Measurements from ENCODE around the gene C6orf62.
"Not testable (repeated sequence)": the region's sequence is repeated elsewhere in the genome, so short reads cannot be mapped to it uniquely, and the experiment has no call there.

Gene C6orf62

GRCh38 chr6:24738741-24739140, 19.8 kb upstream of the C6orf62 start:
- H3K4me3 ChIP-seq (IDR thresholded peaks at IDR 0.05; ENCODE audit: insufficient read depth, low read depth, low read length), result no peak overlapping the region
- H3K4me2 ChIP-seq, result no peak overlapping the region
- no peak overlapping the region for H3K27ac ChIP-seq
- no peak for TF ChIP-seq CTCF (conservative IDR thresholded peaks at IDR 0.05; ENCODE audit: low read depth, low read length)
- no peaks in the 10 kb centered on the region for H3K36me3 ChIP-seq (ENCODE audit: insufficient read depth)
- no peak overlapping the region for H3K9ac ChIP-seq
- no peak overlapping the region for H2AFZ ChIP-seq (ENCODE audit: low read depth)
- no peaks in the 10 kb centered on the region for H4K20me1 ChIP-seq (ENCODE audit: insufficient read depth)
- H3K79me2 ChIP-seq (ENCODE audit: insufficient read depth, low read depth), result no peaks in the 10 kb centered on the region
- H3K4me1 ChIP-seq (ENCODE audit: low read depth, poor library complexity, severe bottlenecking), result peaks cover 17% of the 10 kb centered on the region
- H3K27me3 ChIP-seq (ENCODE audit: insufficient read depth, low read depth), result no peaks in the 10 kb centered on the region

GRCh38 chr6:24734710-24735109, 15.8 kb upstream of the C6orf62 start:
- H3K9ac ChIP-seq; H2AFZ ChIP-seq (ENCODE audit: low read depth); H3K27ac ChIP-seq; H3K4me1 ChIP-seq (ENCODE audit: low read depth, poor library complexity, severe bottlenecking); H3K27me3 ChIP-seq (ENCODE audit: insufficient read depth, low read depth); H3K36me3 ChIP-seq (ENCODE audit: insufficient read depth); H3K79me2 ChIP-seq (ENCODE audit: insufficient read depth, low read depth); H3K4me2 ChIP-seq; H4K20me1 ChIP-seq (ENCODE audit: insufficient read depth); H3K4me3 ChIP-seq (IDR thresholded peaks at IDR 0.05; ENCODE audit: insufficient read depth, low read depth, low read length): not testable (repeated sequence)

GRCh38 chr6:24734166-24734565, 15.2 kb upstream of the C6orf62 start:
- no peaks in the 10 kb centered on the region for H3K4me1 ChIP-seq (ENCODE audit: low read depth, poor library complexity, severe bottlenecking)
- no peaks in the 10 kb centered on the region for H3K36me3 ChIP-seq (ENCODE audit: insufficient read depth)
- no peak overlapping the region for H3K4me3 ChIP-seq (IDR thresholded peaks at IDR 0.05; ENCODE audit: insufficient read depth, low read depth, low read length)
- no peaks in the 10 kb centered on the region for H4K20me1 ChIP-seq (ENCODE audit: insufficient read depth)
- no peaks in the 10 kb centered on the region for H3K27me3 ChIP-seq (ENCODE audit: insufficient read depth, low read depth)
- no peak for TF ChIP-seq CTCF (conservative IDR thresholded peaks at IDR 0.05; ENCODE audit: low read depth, low read length)
- no peaks in the 10 kb centered on the region for H3K79me2 ChIP-seq (ENCODE audit: insufficient read depth, low read depth)
- H3K9ac ChIP-seq, result no peak overlapping the region
- no peak overlapping the region for H3K4me2 ChIP-seq
- H3K27ac ChIP-seq, result no peak overlapping the region
- no peak overlapping the region for H2AFZ ChIP-seq (ENCODE audit: low read depth)

GRCh38 chr6:24731456-24732134, 12.6 kb upstream of the C6orf62 start:
- H4K20me1 ChIP-seq (ENCODE audit: insufficient read depth); H3K4me2 ChIP-seq; H3K4me1 ChIP-seq (ENCODE audit: low read depth, poor library complexity, severe bottlenecking); H3K36me3 ChIP-seq (ENCODE audit: insufficient read depth); H2AFZ ChIP-seq (ENCODE audit: low read depth); H3K27ac ChIP-seq; H3K79me2 ChIP-seq (ENCODE audit: insufficient read depth, low read depth); H3K9ac ChIP-seq; H3K27me3 ChIP-seq (ENCODE audit: insufficient read depth, low read depth); H3K4me3 ChIP-seq (IDR thresholded peaks at IDR 0.05; ENCODE audit: insufficient read depth, low read depth, low read length): not testable (repeated sequence)

GRCh38 chr6:24730653-24731052, 11.7 kb upstream of the C6orf62 start:
- not testable (repeated sequence) for H3K27ac ChIP-seq; H4K20me1 ChIP-seq (ENCODE audit: insufficient read depth); H3K36me3 ChIP-seq (ENCODE audit: insufficient read depth); H2AFZ ChIP-seq (ENCODE audit: low read depth); H3K9ac ChIP-seq; H3K4me1 ChIP-seq (ENCODE audit: low read depth, poor library complexity, severe bottlenecking); H3K27me3 ChIP-seq (ENCODE audit: insufficient read depth, low read depth); H3K4me2 ChIP-seq; H3K4me3 ChIP-seq (IDR thresholded peaks at IDR 0.05; ENCODE audit: insufficient read depth, low read depth, low read length); H3K79me2 ChIP-seq (ENCODE audit: insufficient read depth, low read depth)

GRCh38 chr6:24723270-24723669, 4.3 kb upstream of the C6orf62 start:
- Histone ChIP-seq H2AFZ (ENCODE audit: low read depth) (no peak overlapping the region), H3K27ac (no peak overlapping the region), H3K4me1 (ENCODE audit: low read depth, poor library complexity, severe bottlenecking) (peaks cover 13% of the 10 kb centered on the region), H3K27me3 (ENCODE audit: insufficient read depth, low read depth) (no peaks in the 10 kb centered on the region), H4K20me1 (ENCODE audit: insufficient read depth) (peaks cover 7% of the 10 kb centered on the region; the same call in 1 of the 2 replicates), H3K79me2 (ENCODE audit: insufficient read depth, low read depth) (peaks cover 23% of the 10 kb centered on the region), H3K9ac (no peak overlapping the region), H3K36me3 (ENCODE audit: insufficient read depth) (no peaks in the 10 kb centered on the region), H3K4me3 (IDR thresholded peaks at IDR 0.05; ENCODE audit: insufficient read depth, low read depth, low read length) (no peak overlapping the region), H3K4me2 (no peak overlapping the region)
- no peak for TF ChIP-seq CTCF (conservative IDR thresholded peaks at IDR 0.05; ENCODE audit: low read depth, low read length)
